PC-9 (cell line): ENCODE data around the gene MAP1LC3B2. TPM values are rescaled to one million over a fixed set of nuclear protein-coding genes. Genes with fewer than 3 reads are reported as not detected.
A peak's percentile ranks its signal among the peaks of the same experiment; 100 is the strongest.

Experiments used
- BruUV-seq: library from RNA; stranded (reverse); fragments of 400-500 nt; replicated peaks from 2 replicates; lab custom pipeline; 2021; lab: Mats Ljungman, UMichigan
- CTCF ChIA-PET: fragments of 300-600 bp; sonication (Branson Sonifier 250); formaldehyde crosslinking; loops from one replicate; lab custom pipeline; 2022; ENCODE audit warnings: antibody characterized with exemption; lab: Charles Lee
- POLR2A ChIA-PET: fragments of 300-600 bp; sonication (Branson Sonifier 250); formaldehyde crosslinking; loops from one replicate; lab custom pipeline; 2022; ENCODE audit warnings: antibody characterized with exemption; ENCODE audit not compliant: unreplicated experiment; lab: Charles Lee
- DNase-seq, 2 experiments: peaks; one replicate each; pipeline versions ENCODE4 v3.0.0 to v3.0.0-alpha.2; 2015 to 2022; ENCODE audit warnings: mixed read lengths in 1 of 2
- H2AFZ ChIP-seq: fragments of 200-600 bp; sonication (generic); 2 replicates; pipeline ENCODE4 v1.8.1; 2017; ENCODE audit warnings: antibody characterized with exemption
- H3F3A ChIP-seq: fragments of 200-600 bp; sonication (generic); 2 replicates; pipeline ENCODE4 v1.8.1; 2017; ENCODE audit warnings: antibody characterized with exemption, mild to moderate bottlenecking, low read depth; ENCODE audit not compliant: insufficient read depth
- H3K27ac ChIP-seq: fragments of 200-600 bp; sonication (generic); 2 replicates; pipeline ENCODE4 v1.6.1; 2016; ENCODE audit warnings: mixed run types
- H3K27me3 ChIP-seq: fragments of 200-600 bp; sonication (generic); 2 replicates; pipeline ENCODE4 v1.6.1; 2016; ENCODE audit warnings: low read depth, mixed run types; ENCODE audit not compliant: insufficient read depth
- H3K36me3 ChIP-seq: fragments of 200-600 bp; sonication (generic); 2 replicates; pipeline ENCODE4 v1.6.1; 2016; ENCODE audit warnings: low read depth, mixed run types
- H3K4me1 ChIP-seq: fragments of 200-600 bp; sonication (generic); replicated peaks from 2 replicates; pipeline ENCODE4 v1.6.1; 2016; ENCODE audit warnings: mixed run types; ENCODE audit not compliant: insufficient read depth
- H3K4me2 ChIP-seq: fragments of 200-600 bp; sonication (generic); 2 replicates; pipeline ENCODE4 v1.6.1; 2017; ENCODE audit warnings: mixed run types
- H3K4me3 ChIP-seq: fragments of 200-600 bp; sonication (generic); 2 replicates; pipeline ENCODE4 v1.6.1; 2016; ENCODE audit warnings: mixed run types
- H3K79me2 ChIP-seq: fragments of 200-600 bp; sonication (generic); 2 replicates; pipeline ENCODE4 v1.6.1; 2017; ENCODE audit warnings: low read depth, mixed run types
- H3K9me2 ChIP-seq: fragments of 200-600 bp; sonication (generic); 2 replicates; pipeline ENCODE4 v1.8.1; 2017; ENCODE audit warnings: mild to moderate bottlenecking; ENCODE audit not compliant: insufficient read depth
- H3K9me3 ChIP-seq: fragments of 200-600 bp; sonication (generic); 2 replicates; pipeline ENCODE4 v1.8.1; 2016; ENCODE audit warnings: low read depth; ENCODE audit not compliant: insufficient read depth
- H4K20me1 ChIP-seq: fragments of 200-600 bp; sonication (generic); 2 replicates; pipeline ENCODE4 v1.8.1; 2017; ENCODE audit not compliant: insufficient read depth
- EZH2 ChIP-seq: fragments of 200-600 bp; sonication (generic); IDR thresholded peaks from 2 replicates; pipeline ENCODE4 v1.8.0; 2017; ENCODE audit warnings: antibody characterized with exemption, low read depth
- intact Hi-C: fragments of 100-400 bp; cut with micrococcal nuclease; formaldehyde crosslinking; loops from one replicate; pipeline ENCODE4 v1.10.0; 2022; ENCODE audit not compliant: unreplicated experiment
- total RNA-seq: library from RNA; stranded (reverse); gene quantifications from 2 replicates; pipeline ENCODE4 v1.2.3, GENCODE V29; 2021
- TF ChIP-seq, protein P1 (sequence below): fragments of 200-600 bp; sonication (generic); conservative IDR thresholded peaks from 2 replicates; pipeline ENCODE4 v1.6.1; 2017; ENCODE audit warnings: mixed run types, antibody characterized with exemption, mild to moderate bottlenecking, moderate library complexity

MAP1LC3B2 gene
- total RNA-seq, 1 experiment from 2014 or later: 1.4 TPM

DNA sequence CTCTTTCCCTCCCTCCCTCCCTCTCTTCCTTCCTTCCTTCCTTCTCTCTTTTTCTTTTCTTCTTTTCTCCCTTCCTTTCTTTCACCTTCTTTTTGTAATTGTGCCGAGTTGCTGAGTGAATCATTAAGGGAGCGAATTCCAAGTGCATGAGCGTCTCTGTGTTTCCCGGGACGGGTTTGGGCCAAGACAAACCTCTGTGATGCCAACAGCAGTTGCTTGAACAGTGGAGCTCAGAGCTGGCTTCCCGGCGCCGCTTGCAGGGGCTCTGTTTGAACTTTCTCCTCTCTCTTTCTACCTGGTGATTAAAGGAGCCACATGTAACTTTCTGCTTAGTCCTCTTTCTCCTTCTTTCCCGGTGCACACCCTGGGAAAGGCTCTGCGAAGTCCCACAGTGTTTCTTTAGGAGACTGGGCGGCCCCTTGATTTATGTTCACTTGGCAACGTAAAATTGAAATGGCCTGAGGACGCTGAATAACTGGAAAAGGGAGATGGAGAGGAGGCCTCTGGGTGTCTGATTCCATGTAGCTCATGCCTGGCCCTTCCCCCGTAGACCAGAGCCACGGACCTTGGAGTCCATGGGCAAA is 33.7 kb upstream of the MAP1LC3B2 start:
- H3K4me1 ChIP-seq: peaks cover 40% of the 10 kb centered on the region
- peak; percentile 55 to 64 for DNase-seq
- no peak for TF ChIP-seq EZH2
- TF ChIP-seq, protein P1, sequence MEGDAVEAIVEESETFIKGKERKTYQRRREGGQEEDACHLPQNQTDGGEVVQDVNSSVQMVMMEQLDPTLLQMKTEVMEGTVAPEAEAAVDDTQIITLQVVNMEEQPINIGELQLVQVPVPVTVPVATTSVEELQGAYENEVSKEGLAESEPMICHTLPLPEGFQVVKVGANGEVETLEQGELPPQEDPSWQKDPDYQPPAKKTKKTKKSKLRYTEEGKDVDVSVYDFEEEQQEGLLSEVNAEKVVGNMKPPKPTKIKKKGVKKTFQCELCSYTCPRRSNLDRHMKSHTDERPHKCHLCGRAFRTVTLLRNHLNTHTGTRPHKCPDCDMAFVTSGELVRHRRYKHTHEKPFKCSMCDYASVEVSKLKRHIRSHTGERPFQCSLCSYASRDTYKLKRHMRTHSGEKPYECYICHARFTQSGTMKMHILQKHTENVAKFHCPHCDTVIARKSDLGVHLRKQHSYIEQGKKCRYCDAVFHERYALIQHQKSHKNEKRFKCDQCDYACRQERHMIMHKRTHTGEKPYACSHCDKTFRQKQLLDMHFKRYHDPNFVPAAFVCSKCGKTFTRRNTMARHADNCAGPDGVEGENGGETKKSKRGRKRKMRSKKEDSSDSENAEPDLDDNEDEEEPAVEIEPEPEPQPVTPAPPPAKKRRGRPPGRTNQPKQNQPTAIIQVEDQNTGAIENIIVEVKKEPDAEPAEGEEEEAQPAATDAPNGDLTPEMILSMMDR: no peak
- BruUV-seq: TSS peak; percentile 93
- no peak overlapping the region for H3K4me3 ChIP-seq
- ChIA-PET POLR2A (interaction anchor here (0.6 kb wide), 1 partner anchor 606 kb away, joined by 5 read pairs; no protein-coding TSS in a partner anchor), CTCF (no interaction called here)
- H3K36me3 ChIP-seq: no peaks in the 10 kb centered on the region
- H3K4me2 ChIP-seq: peak overlapping the region; percentile 56
- H3K9me3 ChIP-seq: peaks cover 4% of the 10 kb centered on the region; the same call in 1 of the 2 replicates
- no peaks in the 10 kb centered on the region for H3K9me2 ChIP-seq
- no peaks in the 10 kb centered on the region for H3K27me3 ChIP-seq
- peaks cover 23% of the 10 kb centered on the region; the same call in 1 of the 2 replicates for H3F3A ChIP-seq
- intact Hi-C loops: loop anchor here (1.0 to 5.0 kb wide), 2 partner anchors 34 to 67 kb away; partner anchors contain the start of gene MAP1LC3B2
- peak overlapping the region; percentile 53; the same call in 1 of the 2 replicates for H2AFZ ChIP-seq
- no peaks in the 10 kb centered on the region for H4K20me1 ChIP-seq
- no peaks in the 10 kb centered on the region for H3K79me2 ChIP-seq
- no peak overlapping the region for H3K27ac ChIP-seq

DNA sequence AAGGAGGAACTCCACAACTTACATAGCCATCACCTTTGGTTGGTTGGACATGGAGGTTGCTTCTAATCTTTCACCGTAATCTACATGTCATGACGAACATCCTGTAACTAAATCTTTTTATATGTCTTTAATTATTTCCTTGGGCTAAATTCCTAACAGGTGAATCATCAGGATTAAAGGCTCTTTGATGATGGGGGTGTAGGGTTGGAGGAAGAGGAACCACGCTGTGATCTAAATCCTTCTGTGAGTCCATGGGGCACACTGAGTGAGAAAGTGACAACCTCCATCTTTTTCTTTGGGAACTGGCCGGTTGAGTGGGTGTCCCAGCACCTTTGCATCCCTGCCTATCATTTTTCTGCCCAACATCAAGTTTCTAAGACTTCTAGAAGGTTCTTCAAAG is 31.1 kb upstream of the MAP1LC3B2 start:
- Histone ChIP-seq H3K9me3 (peaks cover 4% of the 10 kb centered on the region; the same call in 1 of the 2 replicates), H3K4me3 (no peak overlapping the region), H3K27ac (peak overlapping the region; percentile 50), H2AFZ (no peak overlapping the region), H3K4me2 (peak overlapping the region; percentile 58), H3K27me3 (no peaks in the 10 kb centered on the region), H3K36me3 (no peaks in the 10 kb centered on the region), H3F3A (peaks cover 12% of the 10 kb centered on the region; the same call in 1 of the 2 replicates), H3K9me2 (no peaks in the 10 kb centered on the region), H4K20me1 (no peaks in the 10 kb centered on the region), H3K79me2 (no peaks in the 10 kb centered on the region), H3K4me1 (peaks cover 40% of the 10 kb centered on the region)
- ChIA-PET CTCF (interaction anchor here (0.5 to 0.7 kb wide), 4 partner anchors 22 to 169 kb away, joined by 3 to 6 read pairs (median 4); no protein-coding TSS in a partner anchor), POLR2A (interaction anchor here (0.6 kb wide), 1 partner anchor 1572 kb away, joined by 3 read pairs; no protein-coding TSS in a partner anchor)
- DNase-seq: peak; percentile 35 to 95
- intact Hi-C loops: loop anchor here (1.0 to 5.0 kb wide), 4 partner anchors 25 to 251 kb away; partner anchors contain the start of gene MED13L
- no peak for TF ChIP-seq EZH2
- TF ChIP-seq, protein P1: no peak
- BruUV-seq: no TSS peak

DNA sequence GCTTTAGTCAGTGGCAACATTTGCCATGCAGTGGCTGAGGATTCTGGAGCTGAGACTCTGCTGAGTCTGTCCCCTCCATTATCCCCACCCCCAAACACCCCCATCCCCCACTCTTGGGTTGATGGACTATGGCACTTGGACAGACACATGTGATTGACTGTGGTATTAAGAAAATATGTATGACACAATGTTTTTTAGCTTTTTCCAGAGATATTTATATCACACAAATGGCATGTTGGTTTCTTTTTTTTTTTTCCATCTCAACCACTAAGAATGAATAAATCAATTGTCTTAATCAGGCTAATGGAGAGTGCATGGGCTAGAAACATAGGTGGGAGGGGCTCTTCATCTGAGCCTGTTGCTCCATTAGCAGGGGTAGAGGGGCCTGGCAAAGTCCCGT is 30.7 kb upstream of the MAP1LC3B2 start:
- Histone ChIP-seq H3K27ac (peak overlapping the region; percentile 50), H3K36me3 (no peaks in the 10 kb centered on the region), H3K79me2 (no peaks in the 10 kb centered on the region), H3K4me2 (peak overlapping the region; percentile 58), H3K4me3 (no peak overlapping the region), H4K20me1 (no peaks in the 10 kb centered on the region), H3K9me3 (peaks cover 4% of the 10 kb centered on the region; the same call in 1 of the 2 replicates), H3K4me1 (peaks cover 40% of the 10 kb centered on the region), H3K27me3 (no peaks in the 10 kb centered on the region), H2AFZ (no peak overlapping the region), H3K9me2 (no peaks in the 10 kb centered on the region), H3F3A (peaks cover 12% of the 10 kb centered on the region; the same call in 1 of the 2 replicates)
- BruUV-seq: no TSS peak
- intact Hi-C loops: loop anchor here (1.0 to 5.0 kb wide), 4 partner anchors 25 to 252 kb away; partner anchors contain the start of gene MED13L
- POLR2A ChIA-PET: interaction anchor here (0.6 kb wide), 1 partner anchor 1571 kb away, joined by 3 read pairs; no protein-coding TSS in a partner anchor
- DNase-seq: peak in 1 of 2 experiments; percentile 43
- CTCF ChIA-PET: interaction anchor here (0.5 to 0.7 kb wide), 5 partner anchors 21 to 388 kb away, joined by 3 to 6 read pairs (median 4); no protein-coding TSS in a partner anchor
- TF ChIP-seq, protein P1: no peak
- TF ChIP-seq EZH2: no peak
